ENCODE results near the gene MRPL34.

Gene MRPL34

DNA sequence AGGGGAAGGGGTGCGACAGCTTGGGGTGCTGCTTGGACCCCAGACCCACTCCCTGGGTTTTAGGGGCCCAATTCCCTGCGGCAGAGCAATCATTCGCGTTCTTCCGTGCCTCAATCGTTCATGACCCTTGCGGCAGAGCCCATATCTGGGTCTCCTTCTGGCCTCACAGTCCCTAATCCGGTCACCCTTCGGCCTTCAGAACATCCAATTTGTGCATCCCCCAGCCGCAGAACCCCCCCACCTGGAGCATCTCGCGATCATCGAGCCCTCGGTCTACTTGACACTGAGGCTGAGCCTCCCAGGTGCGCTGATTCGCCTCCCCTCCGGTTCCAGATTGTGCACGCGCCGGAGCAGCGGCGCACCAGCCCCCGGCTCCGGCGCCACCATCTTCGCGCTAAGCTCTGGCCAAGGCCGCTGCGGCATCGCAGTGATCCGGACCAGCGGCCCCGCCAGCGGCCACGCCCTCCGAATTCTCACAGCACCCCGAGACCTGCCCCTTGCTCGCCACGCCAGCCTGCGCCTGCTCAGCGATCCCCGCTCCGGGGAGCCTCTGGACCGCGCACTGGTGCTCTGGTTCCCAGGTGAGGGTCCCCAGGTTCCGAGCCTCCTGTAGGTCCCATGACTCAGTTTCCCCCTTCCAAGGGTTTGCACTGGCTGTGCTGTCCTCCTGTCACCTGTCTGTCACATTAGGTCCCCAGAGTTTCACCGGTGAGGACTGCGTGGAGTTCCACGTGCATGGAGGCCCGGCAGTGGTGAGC, 32.2 kb downstream of the MRPL34 start:
- H3K36me3 ChIP-seq (ENCODE audit: control insufficient read depth in 4 of 4, insufficient read depth in 4 of 4, low read length in 3 of 4): peaks cover 0 to 16% (median 10%) of the 10 kb centered on the region in 4 experiments
- H3K4me3 ChIP-seq (ENCODE audit: control insufficient read depth in 1 of 7, extremely low read depth in 1 of 7, insufficient read depth in 4 of 7, low read depth in 2 of 7, low read length in 6 of 7): peak overlapping the region; percentile 23 to 99 (median 87)
- ChIA-PET CTCF (interaction anchor here (1.2 kb wide), 1 partner anchor 23 kb away, joined by 3 read pairs; no protein-coding TSS in a partner anchor), POLR2A (interaction anchor here (1.5 kb wide), 1 partner anchor 53 kb away, joined by 3 read pairs; no protein-coding TSS in a partner anchor)
- H3K4me1 ChIP-seq (ENCODE audit: control extremely low read depth in 1 of 4, control insufficient read depth in 4 of 4, insufficient read depth in 4 of 4, low read length in 3 of 4): peaks cover 0 to 46% (median 41%) of the 10 kb centered on the region in 4 experiments
- no peaks in the 10 kb centered on the region for H3K27me3 ChIP-seq (replicated peaks in 2 of 5; ENCODE audit: control insufficient read depth in 4 of 5, insufficient read depth in 5 of 5, low read length in 4 of 5)
- WGBS (ENCODE audit: insufficient coverage): 9% methylated on average over 47 of the region's 50 CpGs
- H3K27ac ChIP-seq (ENCODE audit: insufficient read depth in 1 of 2, low read depth in 1 of 2, low read length in 2 of 2, poor library complexity in 1 of 2, severe bottlenecking in 2 of 2): peak overlapping the region in 1 of 2 experiments; percentile 73
- DNase-seq: peak in 2 of 3 donors; percentile 29 to 37
- no peaks in the 10 kb centered on the region for H3K9me3 ChIP-seq (ENCODE audit: control extremely low read depth in 1 of 5, control insufficient read depth in 4 of 5, insufficient read depth in 2 of 5, low read depth in 1 of 5, low read length in 4 of 5)

DNA sequence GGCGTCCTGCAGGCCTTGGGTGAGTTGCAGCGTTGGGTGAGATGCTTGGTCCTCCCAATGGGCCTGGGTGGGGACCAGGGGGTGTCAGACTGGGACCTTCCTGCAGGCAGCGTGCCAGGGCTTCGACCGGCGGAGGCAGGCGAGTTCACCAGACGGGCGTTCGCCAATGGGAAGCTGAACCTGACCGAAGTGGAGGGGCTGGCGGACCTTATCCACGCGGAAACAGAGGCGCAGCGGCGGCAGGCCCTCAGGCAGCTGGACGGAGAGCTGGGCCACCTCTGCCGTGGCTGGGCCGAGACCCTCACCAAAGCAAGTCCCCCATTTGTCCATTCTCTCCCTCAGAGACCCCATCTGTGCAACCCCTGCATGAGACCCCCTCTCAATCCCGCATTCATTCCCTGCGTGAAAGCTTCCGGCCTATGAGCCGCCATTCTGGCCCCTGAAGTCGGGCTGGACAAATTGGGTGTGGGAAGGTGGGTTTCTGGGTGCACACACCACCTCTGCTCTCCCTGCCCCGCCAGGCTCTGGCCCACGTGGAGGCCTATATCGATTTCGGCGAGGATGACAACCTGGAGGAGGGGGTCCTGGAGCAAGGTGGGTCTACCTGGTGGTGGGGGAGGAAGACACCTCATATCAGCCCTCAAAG, 32.9 kb downstream of the MRPL34 start:
- H3K27ac ChIP-seq (ENCODE audit: insufficient read depth in 1 of 2, low read depth in 1 of 2, low read length in 2 of 2, poor library complexity in 1 of 2, severe bottlenecking in 2 of 2): peak overlapping the region in 1 of 2 experiments; percentile 73
- no peak for DNase-seq
- ChIA-PET POLR2A (interaction anchor here (1.5 kb wide), 1 partner anchor 53 kb away, joined by 3 read pairs; no protein-coding TSS in a partner anchor), CTCF (interaction anchor here (1.2 kb wide), 1 partner anchor 22 kb away, joined by 3 read pairs; no protein-coding TSS in a partner anchor)
- no peaks in the 10 kb centered on the region for H3K27me3 ChIP-seq (replicated peaks in 2 of 5; ENCODE audit: control insufficient read depth in 4 of 5, insufficient read depth in 5 of 5, low read length in 4 of 5)
- peaks cover 0 to 16% (median 10%) of the 10 kb centered on the region in 4 experiments for H3K36me3 ChIP-seq (ENCODE audit: control insufficient read depth in 4 of 4, insufficient read depth in 4 of 4, low read length in 3 of 4)
- H3K4me1 ChIP-seq (ENCODE audit: control extremely low read depth in 1 of 4, control insufficient read depth in 4 of 4, insufficient read depth in 4 of 4, low read length in 3 of 4): peaks cover 0 to 43% (median 39%) of the 10 kb centered on the region in 4 experiments
- H3K9me3 ChIP-seq (ENCODE audit: control extremely low read depth in 1 of 5, control insufficient read depth in 4 of 5, insufficient read depth in 2 of 5, low read depth in 1 of 5, low read length in 4 of 5): no peaks in the 10 kb centered on the region
- WGBS (ENCODE audit: insufficient coverage): 96% methylated on average over 18 of the region's 30 CpGs
- H3K4me3 ChIP-seq (ENCODE audit: control insufficient read depth in 1 of 7, extremely low read depth in 1 of 7, insufficient read depth in 4 of 7, low read depth in 2 of 7, low read length in 6 of 7): peak overlapping the region in 5 of 7 experiments; percentile 83 to 99 (median 88)

DNA sequence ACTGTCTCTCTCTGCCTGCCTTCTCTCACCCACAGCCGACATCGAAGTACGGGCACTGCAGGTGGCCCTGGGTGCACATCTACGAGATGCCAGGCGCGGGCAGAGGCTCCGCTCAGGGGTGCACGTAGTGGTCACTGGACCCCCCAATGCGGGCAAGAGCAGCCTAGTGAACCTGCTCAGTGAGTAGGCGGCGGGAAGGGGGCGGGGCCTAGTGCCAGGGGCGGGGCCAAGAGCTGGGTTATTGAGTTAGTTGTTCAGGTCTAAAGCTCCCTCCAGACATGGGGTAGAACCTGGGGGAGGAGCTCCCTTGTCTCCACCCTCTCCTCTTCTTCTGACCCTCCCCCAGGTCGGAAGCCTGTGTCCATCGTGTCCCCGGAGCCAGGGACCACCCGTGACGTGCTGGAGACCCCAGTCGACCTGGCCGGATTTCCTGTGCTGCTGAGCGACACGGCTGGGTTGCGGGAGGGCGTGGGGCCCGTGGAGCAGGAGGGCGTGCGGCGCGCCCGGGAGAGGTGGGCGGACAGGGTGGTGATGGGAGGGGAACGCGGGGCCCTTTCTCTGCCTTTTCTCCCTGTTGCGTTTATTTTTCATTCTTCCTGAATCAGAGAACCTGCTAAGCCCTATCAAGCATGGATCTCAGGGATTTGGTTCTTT, 33.5 kb downstream of the MRPL34 start:
- no peaks in the 10 kb centered on the region for H3K27me3 ChIP-seq (replicated peaks in 2 of 5; ENCODE audit: control insufficient read depth in 4 of 5, insufficient read depth in 5 of 5, low read length in 4 of 5)
- ChIA-PET CTCF (interaction anchor here (1.2 to 2.2 kb wide), 2 partner anchors 22 to 47 kb away, joined by 3 to 11 read pairs; no protein-coding TSS in a partner anchor), POLR2A (interaction anchor here (0.6 to 1.5 kb wide), 2 partner anchors 52 to 210 kb away, joined by 3 to 7 read pairs; no protein-coding TSS in a partner anchor)
- no peaks in the 10 kb centered on the region for H3K9me3 ChIP-seq (ENCODE audit: control extremely low read depth in 1 of 5, control insufficient read depth in 4 of 5, insufficient read depth in 2 of 5, low read depth in 1 of 5, low read length in 4 of 5)
- peak overlapping the region in 1 of 7 experiments; percentile 86 for H3K4me3 ChIP-seq (ENCODE audit: control insufficient read depth in 1 of 7, extremely low read depth in 1 of 7, insufficient read depth in 4 of 7, low read depth in 2 of 7, low read length in 6 of 7)
- peaks cover 0 to 36% (median 32%) of the 10 kb centered on the region in 4 experiments for H3K4me1 ChIP-seq (ENCODE audit: control extremely low read depth in 1 of 4, control insufficient read depth in 4 of 4, insufficient read depth in 4 of 4, low read length in 3 of 4)
- no peak for DNase-seq
- WGBS (ENCODE audit: insufficient coverage): 98% methylated on average over 18 of the region's 34 CpGs
- no peak overlapping the region for H3K27ac ChIP-seq (ENCODE audit: insufficient read depth in 1 of 2, low read depth in 1 of 2, low read length in 2 of 2, poor library complexity in 1 of 2, severe bottlenecking in 2 of 2)
- H3K36me3 ChIP-seq (ENCODE audit: control insufficient read depth in 4 of 4, insufficient read depth in 4 of 4, low read length in 3 of 4): peaks cover 0 to 16% (median 10%) of the 10 kb centered on the region in 4 experiments

DNA sequence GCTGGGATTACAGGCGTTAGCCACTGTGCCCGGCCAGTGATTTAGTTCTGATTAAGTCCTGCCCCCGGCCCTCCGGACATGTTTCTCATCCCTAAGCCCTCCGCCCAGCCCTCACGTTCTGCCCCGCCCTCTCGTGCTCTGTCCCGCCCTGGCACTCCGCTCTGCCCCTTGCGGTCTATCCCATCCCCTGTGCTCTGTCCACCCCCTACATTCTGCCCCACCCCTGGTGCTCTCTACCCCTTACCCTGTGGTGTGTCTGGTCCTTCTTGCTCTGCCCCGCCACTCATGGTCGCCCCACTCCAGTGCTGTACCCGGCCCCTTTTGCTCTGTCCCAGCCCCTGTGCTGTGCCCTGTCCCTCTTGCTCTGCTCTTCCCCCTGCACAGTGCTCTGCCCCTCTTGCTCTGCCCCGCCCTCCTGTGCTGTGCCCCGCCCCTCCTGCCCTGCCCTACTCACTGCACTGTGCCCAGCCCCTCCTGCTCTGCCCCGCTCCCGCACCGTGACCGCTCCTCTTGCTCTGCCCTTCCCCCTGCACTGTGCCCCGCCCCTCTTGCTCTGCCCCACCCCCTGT, 34.7 kb downstream of the MRPL34 start:
- peaks cover 0 to 16% (median 10%) of the 10 kb centered on the region in 4 experiments for H3K36me3 ChIP-seq (ENCODE audit: control insufficient read depth in 4 of 4, insufficient read depth in 4 of 4, low read length in 3 of 4)
- WGBS (ENCODE audit: insufficient coverage): 94% methylated on average over 20 of the region's 21 CpGs

DNA sequence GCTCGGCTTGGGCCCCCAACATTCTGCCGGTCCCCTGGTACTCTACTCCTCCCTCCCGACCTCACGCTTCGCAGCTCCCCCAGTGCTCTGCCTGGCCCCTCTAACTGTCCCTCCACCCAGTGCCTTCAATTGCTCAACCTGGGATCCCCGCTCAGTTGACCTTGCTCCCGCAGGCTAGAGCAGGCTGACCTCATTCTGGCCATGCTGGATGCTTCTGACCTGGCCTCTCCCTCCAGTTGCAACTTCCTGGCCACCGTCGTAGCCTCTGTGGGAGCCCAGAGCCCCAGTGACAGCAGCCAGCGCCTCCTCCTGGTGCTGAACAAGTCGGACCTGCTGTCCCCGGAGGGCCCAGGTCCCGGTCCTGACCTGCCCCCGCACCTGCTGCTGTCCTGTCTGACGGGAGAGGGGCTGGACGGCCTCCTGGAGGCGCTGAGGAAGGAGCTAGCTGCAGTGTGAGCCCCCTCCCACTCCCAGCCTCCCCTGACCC, 35.2 kb downstream of the MRPL34 start:
- Histone ChIP-seq H3K4me3 (ENCODE audit: control insufficient read depth in 1 of 7, extremely low read depth in 1 of 7, insufficient read depth in 4 of 7, low read depth in 2 of 7, low read length in 6 of 7) (no peak overlapping the region), H3K27ac (ENCODE audit: insufficient read depth in 1 of 2, low read depth in 1 of 2, low read length in 2 of 2, poor library complexity in 1 of 2, severe bottlenecking in 2 of 2) (no peak overlapping the region), H3K9me3 (ENCODE audit: control extremely low read depth in 1 of 5, control insufficient read depth in 4 of 5, insufficient read depth in 2 of 5, low read depth in 1 of 5, low read length in 4 of 5) (no peaks in the 10 kb centered on the region), H3K36me3 (ENCODE audit: control insufficient read depth in 4 of 4, insufficient read depth in 4 of 4, low read length in 3 of 4) (peaks cover 0 to 16% (median 10%) of the 10 kb centered on the region in 4 experiments), H3K4me1 (ENCODE audit: control extremely low read depth in 1 of 4, control insufficient read depth in 4 of 4, insufficient read depth in 4 of 4, low read length in 3 of 4) (peaks cover 0 to 22% (median 18%) of the 10 kb centered on the region in 4 experiments), H3K27me3 (replicated peaks in 2 of 5; ENCODE audit: control insufficient read depth in 4 of 5, insufficient read depth in 5 of 5, low read length in 4 of 5) (no peaks in the 10 kb centered on the region)
- 95% methylated on average over 15 of the region's 17 CpGs for WGBS (ENCODE audit: insufficient coverage)
- POLR2A ChIA-PET: no interaction called here
- no peak for DNase-seq
- CTCF ChIA-PET: interaction anchor here (1.2 to 2.2 kb wide), 2 partner anchors 13 to 45 kb away, joined by 3 to 11 read pairs; no protein-coding TSS in a partner anchor

More for the DNA sequence above, 34.7 kb downstream of the MRPL34 start:
- H3K4me1 ChIP-seq (ENCODE audit: control extremely low read depth in 1 of 4, control insufficient read depth in 4 of 4, insufficient read depth in 4 of 4, low read length in 3 of 4): peaks cover 0 to 26% (median 22%) of the 10 kb centered on the region in 4 experiments
- H3K27ac ChIP-seq (ENCODE audit: insufficient read depth in 1 of 2, low read depth in 1 of 2, low read length in 2 of 2, poor library complexity in 1 of 2, severe bottlenecking in 2 of 2): no peak overlapping the region
- no peak overlapping the region for H3K4me3 ChIP-seq (ENCODE audit: control insufficient read depth in 1 of 7, extremely low read depth in 1 of 7, insufficient read depth in 4 of 7, low read depth in 2 of 7, low read length in 6 of 7)
- no peak for DNase-seq
- H3K9me3 ChIP-seq (ENCODE audit: control extremely low read depth in 1 of 5, control insufficient read depth in 4 of 5, insufficient read depth in 2 of 5, low read depth in 1 of 5, low read length in 4 of 5): no peaks in the 10 kb centered on the region
- no peaks in the 10 kb centered on the region for H3K27me3 ChIP-seq (replicated peaks in 2 of 5; ENCODE audit: control insufficient read depth in 4 of 5, insufficient read depth in 5 of 5, low read length in 4 of 5)
- ChIA-PET POLR2A (no interaction called here), CTCF (interaction anchor here (2.2 kb wide), 1 partner anchor 46 kb away, joined by 11 read pairs; no protein-coding TSS in a partner anchor)

DNA sequence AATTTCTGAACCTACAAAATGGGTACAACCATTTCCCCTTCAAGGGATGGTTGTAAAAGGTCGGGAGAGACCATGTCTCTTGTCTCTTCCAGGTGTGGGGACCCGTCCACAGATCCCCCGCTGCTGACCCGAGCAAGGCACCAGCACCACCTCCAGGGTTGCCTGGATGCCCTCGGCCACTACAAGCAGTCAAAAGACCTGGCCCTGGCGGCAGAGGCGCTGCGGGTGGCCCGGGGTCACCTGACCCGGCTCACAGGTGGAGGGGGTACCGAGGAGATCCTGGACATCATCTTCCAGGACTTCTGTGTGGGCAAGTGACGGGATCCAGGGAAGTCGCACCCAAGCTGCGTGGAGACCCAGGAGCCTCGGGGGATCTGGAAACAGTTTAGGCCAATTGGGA, 35.7 kb downstream of the MRPL34 start:
- Histone ChIP-seq H3K36me3 (ENCODE audit: control insufficient read depth in 4 of 4, insufficient read depth in 4 of 4, low read length in 3 of 4) (peaks cover 0 to 16% (median 10%) of the 10 kb centered on the region in 4 experiments), H3K27ac (ENCODE audit: insufficient read depth in 1 of 2, low read depth in 1 of 2, low read length in 2 of 2, poor library complexity in 1 of 2, severe bottlenecking in 2 of 2) (no peak overlapping the region), H3K4me3 (ENCODE audit: control insufficient read depth in 1 of 7, extremely low read depth in 1 of 7, insufficient read depth in 4 of 7, low read depth in 2 of 7, low read length in 6 of 7) (no peak overlapping the region), H3K27me3 (replicated peaks in 2 of 5; ENCODE audit: control insufficient read depth in 4 of 5, insufficient read depth in 5 of 5, low read length in 4 of 5) (no peaks in the 10 kb centered on the region), H3K4me1 (ENCODE audit: control extremely low read depth in 1 of 4, control insufficient read depth in 4 of 4, insufficient read depth in 4 of 4, low read length in 3 of 4) (peaks cover 0 to 22% (median 17%) of the 10 kb centered on the region in 4 experiments), H3K9me3 (ENCODE audit: control extremely low read depth in 1 of 5, control insufficient read depth in 4 of 5, insufficient read depth in 2 of 5, low read depth in 1 of 5, low read length in 4 of 5) (no peaks in the 10 kb centered on the region)
- CTCF ChIA-PET: interaction anchor here (1.2 to 10.1 kb wide), 3 partner anchors 14 to 46 kb away, joined by 3 to 144 read pairs (median 11); no protein-coding TSS in a partner anchor
- no peak for DNase-seq
- POLR2A ChIA-PET: no interaction called here
- 89% methylated on average over 10 of the region's 15 CpGs for WGBS (ENCODE audit: insufficient coverage)

Data from common myeloid progenitor, CD34-positive (primary cell).